NCI-H748 (cell line): ENCODE results near the gene LRRC56.
A peak's percentile ranks its signal among the peaks of the same experiment; 100 is the strongest.

Source experiments
- DNase-seq: peaks from one replicate; lab custom pipeline; 2025; ENCODE audit not compliant: unreplicated experiment; lab: John Stamatoyannopoulos, UW

LRRC56 gene

GRCh38 chr11:520428-521176, 16.7 kb upstream of the LRRC56 start:
- no peak for DNase-seq

DNA sequence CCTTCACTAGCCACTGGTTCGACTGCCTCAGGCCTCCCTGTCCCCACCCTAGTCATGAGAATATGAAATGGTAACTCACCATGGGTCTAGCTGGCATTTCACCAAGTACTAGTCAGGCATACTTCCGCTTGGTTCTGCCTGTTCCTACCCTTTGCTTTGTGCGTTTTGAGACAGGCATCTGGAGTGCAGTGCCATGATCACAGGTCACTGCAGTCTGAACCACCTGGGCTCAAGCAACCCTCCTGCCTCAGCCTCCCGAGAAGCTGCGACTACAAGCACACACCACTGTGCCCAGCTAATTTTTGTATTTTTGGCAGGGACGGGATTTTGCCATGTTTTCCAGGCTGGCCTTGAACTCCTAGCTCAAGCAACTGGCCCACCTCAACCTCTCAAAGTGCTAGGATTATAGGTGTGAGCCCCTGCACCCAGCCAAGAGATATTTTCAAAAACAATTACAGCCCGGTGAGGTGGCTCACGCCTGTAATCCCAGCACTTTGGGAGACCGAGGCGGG, 16.1 kb upstream of the LRRC56 start:
- DNase-seq: no peak

GRCh38 chr11:526192-526591, 11.1 kb upstream of the LRRC56 start:
- no peak for DNase-seq

- DNase-seq: no peak
Measured at GRCh38 chr11:528166-528814, 9.0 kb upstream of the LRRC56 start.

DNA sequence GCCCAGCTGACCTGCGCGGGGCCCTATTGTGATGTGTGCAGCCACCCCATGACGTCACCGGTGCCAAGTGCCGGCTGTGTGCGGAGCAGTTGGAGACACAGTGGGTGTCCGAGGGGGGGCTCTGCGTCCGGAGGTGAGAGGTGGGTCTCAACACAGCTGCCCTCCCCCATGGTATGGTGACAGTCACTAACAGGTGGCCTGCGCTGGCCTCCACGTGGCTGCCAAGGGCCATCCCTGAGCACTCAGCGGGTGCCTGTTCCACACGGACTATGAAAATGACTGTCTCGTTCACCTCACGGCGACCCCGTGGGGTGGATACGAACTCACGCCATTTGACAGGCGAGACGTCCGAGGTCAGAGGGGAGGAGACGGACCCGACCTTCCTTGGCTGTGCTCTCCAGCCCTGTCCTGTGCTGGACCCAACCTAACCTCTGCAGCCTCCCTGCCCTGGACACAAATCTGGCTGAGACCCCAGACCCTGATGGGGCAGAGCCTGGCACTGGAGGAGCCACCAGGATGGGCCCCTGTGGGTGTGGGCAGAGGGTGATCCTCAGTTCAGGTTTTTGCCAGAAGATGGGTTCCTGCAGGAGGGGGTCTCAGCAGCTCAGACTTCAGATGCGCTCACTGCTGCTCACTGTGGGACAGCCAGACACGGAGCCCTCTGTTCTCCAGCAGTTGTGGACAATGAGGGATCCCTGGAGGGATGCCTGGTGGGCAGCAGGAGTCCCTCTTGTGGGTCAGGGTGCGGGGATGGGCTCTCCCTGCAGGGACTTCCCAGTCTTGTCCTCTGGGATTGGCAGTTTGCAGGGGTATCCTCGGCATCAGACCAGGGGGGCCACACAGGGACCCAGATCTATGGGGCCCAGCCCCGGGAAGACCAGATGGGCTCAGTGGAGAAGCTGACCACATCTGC, 8.3 kb upstream of the LRRC56 start:
- no peak for DNase-seq

GRCh38 chr11:529728-530411, 7.5 kb upstream of the LRRC56 start:
- DNase-seq: no peak

DNA sequence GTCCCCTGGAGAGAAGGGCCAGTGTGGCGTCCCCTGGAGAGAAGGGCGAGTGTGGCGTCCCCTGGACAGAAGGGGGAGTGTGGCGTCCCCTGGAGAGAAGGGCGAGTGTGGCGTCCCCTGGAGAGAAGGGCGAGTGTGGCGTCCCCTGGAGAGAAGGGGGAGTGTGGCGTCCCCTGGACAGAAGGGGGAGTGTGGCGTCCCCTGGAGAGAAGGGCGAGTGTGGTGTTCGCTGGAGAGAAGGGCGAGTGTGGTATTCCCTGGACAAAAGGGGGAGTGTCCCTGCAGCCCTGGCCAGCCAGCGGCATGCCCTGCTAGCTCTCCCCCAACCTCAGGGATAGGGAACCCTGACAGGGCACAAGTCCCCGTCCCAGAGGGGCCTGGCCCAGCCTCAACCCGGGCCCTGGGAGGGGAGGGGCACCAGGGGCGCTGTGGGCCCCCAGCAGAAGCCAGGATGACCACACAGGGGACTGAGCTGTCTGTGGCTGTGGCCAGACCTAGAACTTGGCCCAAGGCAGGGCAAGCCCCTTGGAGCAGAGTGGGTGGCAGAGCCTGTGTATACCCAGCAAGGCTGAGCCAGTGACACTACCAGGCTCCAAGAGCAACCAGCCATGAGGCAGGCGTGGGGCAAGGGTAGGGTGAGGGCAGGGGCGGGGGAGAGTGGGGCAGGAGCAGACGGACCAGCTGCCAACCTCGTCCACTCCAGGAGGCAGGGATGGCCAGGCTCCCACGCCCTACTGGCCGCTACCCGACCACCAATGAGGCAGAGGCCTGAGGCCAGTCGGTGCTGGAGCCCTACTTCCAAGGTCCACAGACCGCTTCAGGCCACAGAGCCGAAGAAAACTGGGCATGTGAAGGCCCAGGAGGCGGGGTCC, 6.1 kb upstream of the LRRC56 start:
- no peak for DNase-seq

GRCh38 chr11:531919-532526, 5.3 kb upstream of the LRRC56 start:
- no peak for DNase-seq

- DNase-seq: no peak
Measured at GRCh38 chr11:532527-532985, 4.8 kb upstream of the LRRC56 start.

DNA sequence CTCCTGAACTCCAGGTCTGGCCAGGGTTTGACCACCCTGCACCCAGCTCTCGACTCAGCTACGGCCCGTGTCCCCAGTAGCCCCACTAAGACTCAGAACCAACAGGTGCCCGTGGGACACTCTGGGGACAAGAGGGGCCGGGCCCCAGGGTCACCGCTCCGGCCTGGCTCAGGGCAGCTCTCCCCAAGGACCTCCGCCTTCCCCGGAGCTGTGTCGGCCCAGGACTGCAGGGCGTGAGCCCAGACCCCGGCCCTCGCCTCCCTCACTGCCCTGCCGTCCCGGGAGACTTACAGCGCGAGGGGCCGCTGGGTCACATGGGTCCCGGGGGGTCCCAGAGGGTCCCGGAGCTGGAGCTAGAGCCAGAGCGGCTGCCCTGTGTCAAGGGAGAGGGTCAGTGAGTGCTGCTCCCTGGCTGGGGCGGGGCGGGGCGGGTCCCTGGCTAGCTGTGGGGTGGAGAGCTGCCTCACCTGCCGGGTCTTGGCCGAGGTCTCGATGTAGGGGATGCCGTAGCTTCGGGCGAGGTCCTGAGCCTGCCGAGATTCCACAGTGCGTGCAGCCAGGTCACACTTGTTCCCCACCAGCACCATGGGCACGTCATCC, 4.2 kb upstream of the LRRC56 start:
- no peak for DNase-seq

DNA sequence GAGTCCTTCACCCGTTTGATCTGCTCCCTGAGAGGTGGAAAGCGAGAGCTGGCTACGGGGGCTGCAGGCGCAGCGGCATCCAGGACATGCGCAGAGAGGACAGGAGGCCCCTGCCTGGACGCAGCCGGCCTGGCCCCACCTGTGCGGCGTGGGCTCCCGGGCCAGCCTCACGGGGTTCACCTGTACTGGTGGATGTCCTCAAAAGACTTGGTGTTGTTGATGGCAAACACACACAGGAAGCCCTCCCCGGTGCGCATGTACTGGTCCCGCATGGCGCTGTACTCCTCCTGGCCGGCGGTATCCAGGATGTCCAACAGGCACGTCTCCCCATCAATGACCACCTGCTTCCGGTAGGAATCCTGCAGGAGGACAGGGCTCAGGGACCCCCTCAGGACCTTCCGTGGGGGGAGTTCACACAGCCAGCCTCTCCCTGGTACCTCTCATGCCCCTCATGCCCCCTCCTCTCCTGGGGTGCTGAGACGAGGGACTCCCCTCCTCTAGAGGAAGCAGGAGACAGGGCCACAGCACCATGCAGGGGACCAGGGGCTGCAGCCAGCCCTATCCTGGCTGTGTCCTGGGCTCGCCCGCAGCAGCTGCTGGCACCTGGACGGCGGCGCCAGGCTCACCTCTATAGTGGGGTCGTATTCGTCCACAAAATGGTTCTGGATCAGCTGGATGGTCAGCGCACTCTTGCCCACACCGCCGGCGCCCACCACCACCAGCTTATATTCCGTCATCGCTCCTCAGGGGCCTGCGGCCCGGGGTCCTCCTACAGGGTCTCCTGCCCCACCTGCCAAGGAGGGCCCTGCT, 3.5 kb upstream of the LRRC56 start:
- no peak for DNase-seq

GRCh38 chr11:534396-535209, 2.7 kb upstream of the LRRC56 start:
- peak; percentile 52 for DNase-seq

- DNase-seq: no peak
Measured at GRCh38 chr11:535210-535518, 2.2 kb upstream of the LRRC56 start.

GRCh38 chr11:535519-536454, 1.5 kb upstream of the LRRC56 start, which contains the start of gene HRAS:
Gene HRAS (minus strand): TSS chr11:535576.
- DNase-seq: peak; percentile 95

- DNase-seq: no peak
Measured at GRCh38 chr11:537622-538430, 499 bp downstream of the LRRC56 start.
